NCI-H82 treated with DMSO at 0.1 percent for 48 hours (cell line): Measurements from ENCODE around the gene TRPM3.

Source experiments
- DNase-seq: peaks from one replicate; lab custom pipeline; 2025; ENCODE audit not compliant: unreplicated experiment; lab: John Stamatoyannopoulos, UW

The TRPM3 gene

GRCh38 chr9:71121275-71122021 is at the start of gene TRPM3:
Gene TRPM3, minus strand, starts transcription at chr9:71121621. Its CDS starts 267 bp downstream, at chr9:71121354.
- no peak for DNase-seq

- no peak for DNase-seq
These were observed 47.0 kb upstream of the TRPM3 start for GRCh38 chr9:71168418-71168817.

GRCh38 chr9:71162126-71162525 is 40.7 kb upstream of the TRPM3 start:
- no peak for DNase-seq

- DNase-seq, result peak; percentile 53
These were observed 36.3 kb upstream of the TRPM3 start for GRCh38 chr9:71157731-71158130.

- DNase-seq, result no peak
These were observed 25.9 kb upstream of the TRPM3 start for GRCh38 chr9:71147368-71147767.

- no peak for DNase-seq
These were observed 25.1 kb upstream of the TRPM3 start for GRCh38 chr9:71146511-71146910.

GRCh38 chr9:71145179-71145578 is 23.8 kb upstream of the TRPM3 start:
- DNase-seq, result no peak

- no peak for DNase-seq
These were observed 23.1 kb upstream of the TRPM3 start for GRCh38 chr9:71144495-71144894.

GRCh38 chr9:71136696-71137095 is 15.3 kb upstream of the TRPM3 start:
- DNase-seq, result no peak

GRCh38 chr9:71131145-71131544 is 9.7 kb upstream of the TRPM3 start:
- DNase-seq, result no peak

- DNase-seq, result no peak
These were observed 9.1 kb upstream of the TRPM3 start for GRCh38 chr9:71130521-71130920.

- no peak for DNase-seq
These were observed 7.4 kb upstream of the TRPM3 start for GRCh38 chr9:71128796-71129195.

- no peak for DNase-seq
These were observed 5.9 kb upstream of the TRPM3 start for GRCh38 chr9:71127301-71127700.

- DNase-seq, result no peak
These were observed 1.0 kb upstream of the TRPM3 start for GRCh38 chr9:71122421-71122820.

- no peak for DNase-seq
These were observed 528 bp upstream of the TRPM3 start for GRCh38 chr9:71122022-71122275.

GRCh38 chr9:71120501-71121247 is 747 bp downstream of the TRPM3 start:
- DNase-seq, result no peak

GRCh38 chr9:71119746-71120145 is 1.7 kb downstream of the TRPM3 start:
- DNase-seq, result no peak

GRCh38 chr9:71118324-71118723 is 3.1 kb downstream of the TRPM3 start:
- DNase-seq, result no peak

- DNase-seq, result no peak
These were observed 5.9 kb downstream of the TRPM3 start for GRCh38 chr9:71115448-71115975.

GRCh38 chr9:71112866-71113265 is 8.6 kb downstream of the TRPM3 start:
- no peak for DNase-seq

GRCh38 chr9:71108937-71109336 is 12.5 kb downstream of the TRPM3 start:
- DNase-seq, result no peak

GRCh38 chr9:71106992-71107391 is 14.4 kb downstream of the TRPM3 start:
- DNase-seq, result no peak

- DNase-seq, result no peak
These were observed 16.2 kb downstream of the TRPM3 start for GRCh38 chr9:71105192-71105591.
